HG03469 (cell line): ENCODE data around the gene HK1.

Source experiments
- ATAC-seq: cut with Tn5 transposase; IDR thresholded peaks from one replicate; pipeline ENCODE4 v1.9.1; 2021; ENCODE audit warnings: mild to moderate bottlenecking, moderate library complexity, moderate number of reproducible peaks; ENCODE audit not compliant: unreplicated experiment

Gene HK1

GRCh38 chr10:69367469-69367868 lies 89.2 kb downstream of the HK1 start:
- ATAC-seq = no peak

- ATAC-seq = no peak
These were observed 94.1 kb downstream of the HK1 start for GRCh38 chr10:69372126-69372980.

- no peak for ATAC-seq
These were observed 95.9 kb downstream of the HK1 start for GRCh38 chr10:69374242-69374641.

GRCh38 chr10:69374931-69375306 lies 96.6 kb downstream of the HK1 start:
- no peak for ATAC-seq

- ATAC-seq = no peak
These were observed 97.2 kb downstream of the HK1 start for GRCh38 chr10:69375307-69376151.

- no peak for ATAC-seq
These were observed 98.4 kb downstream of the HK1 start for GRCh38 chr10:69376662-69377061.

GRCh38 chr10:69377191-69377590 lies 98.9 kb downstream of the HK1 start:
- ATAC-seq = no peak

GRCh38 chr10:69377933-69378332 lies 99.6 kb downstream of the HK1 start:
- ATAC-seq = no peak

GRCh38 chr10:69379800-69380199 lies 101.5 kb downstream of the HK1 start:
- no peak for ATAC-seq

- no peak for ATAC-seq
These were observed 104.3 kb downstream of the HK1 start for GRCh38 chr10:69382382-69383117.

- ATAC-seq = no peak
These were observed 105.3 kb downstream of the HK1 start for GRCh38 chr10:69383558-69383957.

- no peak for ATAC-seq
These were observed 106.0 kb downstream of the HK1 start for GRCh38 chr10:69384320-69384719.

GRCh38 chr10:69385454-69386350 lies 107.4 kb downstream of the HK1 start:
- ATAC-seq = no peak

GRCh38 chr10:69387500-69387899 lies 109.2 kb downstream of the HK1 start:
- ATAC-seq = no peak

GRCh38 chr10:69388488-69388887 lies 110.2 kb downstream of the HK1 start:
- no peak for ATAC-seq

GRCh38 chr10:69389827-69390490 lies 111.7 kb downstream of the HK1 start:
- ATAC-seq = no peak

GRCh38 chr10:69391158-69391557 lies 112.9 kb downstream of the HK1 start:
- ATAC-seq = no peak

GRCh38 chr10:69392481-69393000 lies 114.2 kb downstream of the HK1 start:
- ATAC-seq = no peak

GRCh38 chr10:69394020-69394419 lies 115.7 kb downstream of the HK1 start:
- ATAC-seq = no peak

- ATAC-seq = no peak
These were observed 119.7 kb downstream of the HK1 start for GRCh38 chr10:69397972-69398371.
